ENCODE measurements around the gene DYSF.
"Not testable (repeated sequence)": the region's sequence is repeated elsewhere in the genome, so short reads cannot be mapped to it uniquely, and the experiment has no call there.

The DYSF gene

DNA sequence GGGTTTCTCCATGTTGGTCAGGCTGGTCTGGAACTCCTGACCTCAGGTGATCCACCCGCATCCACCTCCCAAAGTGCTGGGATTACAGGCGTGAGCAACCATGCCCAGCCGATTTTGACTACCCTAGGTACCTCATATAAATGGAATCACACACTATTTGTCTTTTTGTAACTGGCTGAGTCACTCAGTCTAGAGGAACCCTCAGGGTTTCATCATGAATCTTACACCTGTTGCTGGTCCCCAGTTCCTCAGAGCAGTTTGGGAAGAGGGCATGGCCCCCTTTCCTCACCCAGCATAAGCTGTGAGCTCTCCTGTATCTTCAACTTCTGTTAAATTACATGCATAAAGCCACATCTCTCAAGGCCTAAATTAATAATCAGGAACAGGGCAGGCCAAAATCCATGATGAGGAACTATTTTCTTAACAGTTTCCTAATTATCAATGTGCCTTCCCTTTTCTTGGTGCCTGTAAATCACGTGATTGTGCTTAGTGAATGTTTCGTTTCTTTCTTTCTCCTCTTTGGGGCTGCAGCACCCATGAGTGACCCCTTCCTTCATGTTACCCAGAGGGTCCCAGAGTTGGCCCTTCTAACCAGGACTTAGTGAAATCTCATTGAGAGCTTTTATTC is 20.9 kb downstream of the DYSF start:
- Mint-ChIP-seq H3K27me3 (peaks cover 16% of the 10 kb centered on the region), H3K4me3 (no peak overlapping the region), H3K36me3 (ENCODE audit: low read depth) (no peaks in the 10 kb centered on the region), H3K9me3 (no peaks in the 10 kb centered on the region), H3K4me1 (ENCODE audit: low read depth) (no peaks in the 10 kb centered on the region), H3K27ac (no peak overlapping the region)

DNA sequence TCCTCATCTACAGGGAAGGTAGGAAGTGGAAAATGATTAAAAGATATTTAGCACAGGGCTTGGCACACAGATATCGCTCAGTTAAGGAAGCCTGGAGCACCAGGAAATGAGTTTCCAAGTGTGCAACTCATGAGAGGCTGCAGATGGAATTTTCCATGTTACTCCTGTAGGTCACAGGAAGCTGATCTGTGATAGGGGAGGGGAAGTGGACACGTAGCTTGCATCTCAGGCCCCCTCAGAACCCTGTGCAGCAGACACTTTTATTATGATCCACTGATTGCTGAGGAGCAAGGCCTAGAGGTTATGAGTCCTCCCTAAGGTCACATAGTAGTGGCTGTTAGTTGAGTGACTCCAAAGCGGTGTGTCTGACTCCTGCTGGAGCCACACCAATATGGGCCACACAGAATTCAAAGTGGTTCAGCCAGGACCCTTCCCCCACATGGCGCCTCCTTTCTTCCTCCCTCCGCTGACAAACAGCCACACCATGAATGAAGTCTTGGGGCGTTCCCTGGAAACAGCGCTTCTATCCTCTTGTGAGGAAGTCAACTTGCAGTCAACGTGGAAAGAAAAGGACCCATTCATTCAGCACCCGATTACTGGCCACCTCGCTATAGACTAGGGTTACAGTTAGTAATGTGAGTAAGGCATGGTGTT is 21.5 kb downstream of the DYSF start:
- peaks cover 12% of the 10 kb centered on the region for H3K27me3 Mint-ChIP-seq
- no peaks in the 10 kb centered on the region for H3K9me3 Mint-ChIP-seq
- H3K4me3 Mint-ChIP-seq = no peak overlapping the region
- no peak overlapping the region for H3K27ac Mint-ChIP-seq
- no peaks in the 10 kb centered on the region for H3K36me3 Mint-ChIP-seq (ENCODE audit: low read depth)
- H3K4me1 Mint-ChIP-seq (ENCODE audit: low read depth) = no peaks in the 10 kb centered on the region

DNA sequence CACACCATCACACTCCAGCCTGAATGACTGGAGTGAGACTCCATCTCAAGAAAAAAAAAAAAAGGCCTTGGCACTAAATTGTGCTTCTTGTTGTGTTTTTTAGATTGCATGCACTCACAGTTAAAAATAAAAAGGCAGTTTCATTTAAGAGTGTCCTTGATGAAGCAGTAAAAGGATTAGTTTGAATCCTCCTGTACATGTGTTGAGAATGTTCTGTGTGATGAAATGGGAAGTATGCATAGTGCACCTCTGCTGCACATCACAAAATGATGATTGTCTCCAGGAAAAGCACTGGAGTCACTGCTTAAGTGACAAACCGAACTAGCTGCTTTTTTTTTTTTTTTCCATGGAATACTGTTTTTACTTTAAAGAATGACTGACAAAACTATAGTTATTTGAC is 23.1 kb downstream of the DYSF start:
- peaks cover 6% of the 10 kb centered on the region for H3K27me3 Mint-ChIP-seq
- no peaks in the 10 kb centered on the region for H3K36me3 Mint-ChIP-seq (ENCODE audit: low read depth)
- no peaks in the 10 kb centered on the region for H3K4me1 Mint-ChIP-seq (ENCODE audit: low read depth)
- H3K4me3 Mint-ChIP-seq = no peak overlapping the region
- H3K27ac Mint-ChIP-seq = no peak overlapping the region
- H3K9me3 Mint-ChIP-seq = no peaks in the 10 kb centered on the region

DNA sequence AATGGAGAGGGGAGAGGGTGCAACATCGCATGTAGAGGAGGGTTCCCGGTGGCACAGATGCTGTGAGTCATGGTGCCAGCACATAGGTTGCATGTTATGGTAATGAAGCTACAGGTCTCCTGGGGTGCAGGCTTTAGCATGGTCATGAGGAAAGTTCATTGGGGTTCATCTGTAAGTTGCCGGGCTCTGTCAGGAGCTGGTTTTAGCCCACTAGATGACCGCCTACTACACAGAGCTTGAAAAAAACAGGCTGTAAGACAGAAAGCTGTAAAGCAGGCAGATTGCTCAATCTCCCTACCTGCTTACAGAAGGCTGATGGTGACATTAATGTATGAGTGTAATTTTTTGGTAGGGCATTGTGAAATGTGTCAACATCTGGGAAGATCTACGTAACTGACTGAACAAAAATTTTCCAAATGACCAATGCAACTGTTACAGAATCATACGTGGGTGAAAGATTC is 23.9 kb downstream of the DYSF start:
- no peak overlapping the region for H3K4me3 Mint-ChIP-seq
- no peaks in the 10 kb centered on the region for H3K36me3 Mint-ChIP-seq (ENCODE audit: low read depth)
- no peak overlapping the region for H3K27ac Mint-ChIP-seq
- no peaks in the 10 kb centered on the region for H3K4me1 Mint-ChIP-seq (ENCODE audit: low read depth)
- H3K9me3 Mint-ChIP-seq = no peaks in the 10 kb centered on the region
- H3K27me3 Mint-ChIP-seq = peaks cover 6% of the 10 kb centered on the region

DNA sequence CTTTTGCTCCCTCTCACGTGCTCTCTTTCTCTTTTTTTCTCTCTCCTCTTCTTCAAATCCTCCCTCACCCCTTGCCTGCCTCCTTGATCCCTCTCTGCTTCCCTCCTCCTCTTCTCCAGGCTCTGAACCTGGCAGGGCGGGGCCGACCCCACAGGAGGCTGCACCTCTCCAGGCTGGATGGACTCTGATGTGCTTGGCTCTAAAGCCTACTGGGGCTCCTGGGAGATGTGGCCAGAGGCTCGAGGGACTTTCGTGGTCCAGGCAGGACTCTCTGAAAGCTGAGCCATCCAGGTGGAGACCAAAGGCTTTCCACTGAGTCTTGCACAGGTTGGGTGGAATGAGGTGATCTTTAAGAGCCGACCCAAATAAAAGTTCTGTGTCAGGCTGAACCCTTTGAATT is 25.4 kb downstream of the DYSF start:
- H3K4me3 Mint-ChIP-seq = no peak overlapping the region

GRCh38 chr2:71479261-71479660 is 25.9 kb downstream of the DYSF start:
- H3K36me3 Mint-ChIP-seq (ENCODE audit: low read depth) = no peaks in the 10 kb centered on the region
- peaks cover 4% of the 10 kb centered on the region for H3K27me3 Mint-ChIP-seq
- H3K27ac Mint-ChIP-seq = no peak overlapping the region
- no peak overlapping the region for H3K4me3 Mint-ChIP-seq
- H3K9me3 Mint-ChIP-seq = no peaks in the 10 kb centered on the region
- no peaks in the 10 kb centered on the region for H3K4me1 Mint-ChIP-seq (ENCODE audit: low read depth)

More for the DNA sequence above, 25.4 kb downstream of the DYSF start:
- Mint-ChIP-seq H3K27ac (no peak overlapping the region), H3K9me3 (no peaks in the 10 kb centered on the region), H3K36me3 (ENCODE audit: low read depth) (no peaks in the 10 kb centered on the region), H3K4me1 (ENCODE audit: low read depth) (no peaks in the 10 kb centered on the region), H3K27me3 (peaks cover 4% of the 10 kb centered on the region)

GRCh38 chr2:71481111-71481510 is 27.8 kb downstream of the DYSF start:
- no peaks in the 10 kb centered on the region for H3K4me1 Mint-ChIP-seq (ENCODE audit: low read depth)
- no peaks in the 10 kb centered on the region for H3K27me3 Mint-ChIP-seq
- H3K27ac Mint-ChIP-seq = no peak overlapping the region
- H3K9me3 Mint-ChIP-seq = no peaks in the 10 kb centered on the region
- no peaks in the 10 kb centered on the region for H3K36me3 Mint-ChIP-seq (ENCODE audit: low read depth)
- H3K4me3 Mint-ChIP-seq = no peak overlapping the region

GRCh38 chr2:71482055-71482454 is 28.7 kb downstream of the DYSF start:
- no peaks in the 10 kb centered on the region for H3K4me1 Mint-ChIP-seq (ENCODE audit: low read depth)
- no peak overlapping the region for H3K27ac Mint-ChIP-seq
- no peaks in the 10 kb centered on the region for H3K27me3 Mint-ChIP-seq
- H3K36me3 Mint-ChIP-seq (ENCODE audit: low read depth) = no peaks in the 10 kb centered on the region
- H3K9me3 Mint-ChIP-seq = no peaks in the 10 kb centered on the region
- H3K4me3 Mint-ChIP-seq = no peak overlapping the region

- H3K27me3 Mint-ChIP-seq = no peaks in the 10 kb centered on the region
- no peaks in the 10 kb centered on the region for H3K4me1 Mint-ChIP-seq (ENCODE audit: low read depth)
- no peaks in the 10 kb centered on the region for H3K9me3 Mint-ChIP-seq
- no peak overlapping the region for H3K27ac Mint-ChIP-seq
- H3K4me3 Mint-ChIP-seq = no peak overlapping the region
- H3K36me3 Mint-ChIP-seq (ENCODE audit: low read depth) = no peaks in the 10 kb centered on the region
Measured at GRCh38 chr2:71483246-71483645, 29.9 kb downstream of the DYSF start.

GRCh38 chr2:71484354-71484753 is 31.0 kb downstream of the DYSF start:
- Mint-ChIP-seq H3K36me3 (ENCODE audit: low read depth) (no peaks in the 10 kb centered on the region), H3K27ac (no peak overlapping the region), H3K4me1 (ENCODE audit: low read depth) (no peaks in the 10 kb centered on the region), H3K4me3 (no peak overlapping the region), H3K27me3 (no peaks in the 10 kb centered on the region), H3K9me3 (no peaks in the 10 kb centered on the region)

- Mint-ChIP-seq H3K4me3 (no peak overlapping the region), H3K36me3 (ENCODE audit: low read depth) (no peaks in the 10 kb centered on the region), H3K4me1 (ENCODE audit: low read depth) (no peaks in the 10 kb centered on the region), H3K27me3 (no peaks in the 10 kb centered on the region), H3K9me3 (no peaks in the 10 kb centered on the region), H3K27ac (no peak overlapping the region)
Measured at GRCh38 chr2:71486881-71487640, 33.7 kb downstream of the DYSF start.

- H3K36me3 Mint-ChIP-seq (ENCODE audit: low read depth); H3K27ac Mint-ChIP-seq; H3K4me3 Mint-ChIP-seq; H3K4me1 Mint-ChIP-seq (ENCODE audit: low read depth); H3K9me3 Mint-ChIP-seq; H3K27me3 Mint-ChIP-seq: not testable (repeated sequence)
Measured at GRCh38 chr2:71491551-71491950, 38.2 kb downstream of the DYSF start.

DNA sequence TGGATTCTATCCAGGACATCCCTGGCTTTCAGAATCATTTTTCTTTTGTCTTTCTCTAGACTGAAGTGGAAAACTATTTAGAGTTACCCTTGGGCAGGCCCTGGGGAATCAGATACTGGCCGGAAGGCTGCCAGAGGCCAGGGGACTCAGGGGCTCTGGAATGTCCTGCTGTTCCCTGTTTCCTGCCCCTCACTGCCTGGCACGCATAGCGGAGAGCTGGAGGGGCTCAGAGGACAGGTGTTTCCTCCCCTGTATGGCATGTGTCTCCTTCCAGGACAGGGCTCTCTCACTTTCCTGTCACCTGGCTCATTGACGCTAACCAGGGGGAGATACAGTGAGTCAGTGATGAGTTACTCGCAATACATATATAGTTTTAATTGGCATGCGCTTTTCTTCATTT is 38.8 kb downstream of the DYSF start:
- Mint-ChIP-seq H3K9me3 (no peaks in the 10 kb centered on the region), H3K27me3 (peaks cover 8% of the 10 kb centered on the region), H3K27ac (no peak overlapping the region), H3K36me3 (ENCODE audit: low read depth) (no peaks in the 10 kb centered on the region), H3K4me3 (no peak overlapping the region), H3K4me1 (ENCODE audit: low read depth) (no peaks in the 10 kb centered on the region)

DNA sequence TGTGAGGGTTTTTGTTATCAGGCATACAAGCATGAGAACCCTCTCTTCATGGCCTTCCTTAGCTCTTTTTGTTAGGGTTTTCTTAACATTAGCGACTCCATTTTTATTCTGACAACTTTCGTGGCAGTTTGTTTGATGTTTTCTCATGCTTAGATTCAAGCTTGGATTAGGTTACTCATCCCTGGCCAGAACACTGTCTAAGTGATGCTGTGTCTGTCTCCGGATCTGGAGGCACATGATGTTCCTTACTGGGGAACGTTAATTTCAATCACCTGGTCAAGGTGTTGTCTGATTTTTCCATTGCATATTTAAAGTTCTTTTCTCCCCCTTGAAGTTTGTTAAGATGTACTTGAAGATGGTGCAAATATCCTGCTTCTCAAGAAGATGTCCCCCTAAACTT is 40.7 kb downstream of the DYSF start:
- Mint-ChIP-seq H3K4me3 (no peak overlapping the region), H3K27me3 (peaks cover 12% of the 10 kb centered on the region), H3K36me3 (ENCODE audit: low read depth) (no peaks in the 10 kb centered on the region), H3K27ac (no peak overlapping the region), H3K9me3 (no peaks in the 10 kb centered on the region), H3K4me1 (ENCODE audit: low read depth) (no peaks in the 10 kb centered on the region)

DNA sequence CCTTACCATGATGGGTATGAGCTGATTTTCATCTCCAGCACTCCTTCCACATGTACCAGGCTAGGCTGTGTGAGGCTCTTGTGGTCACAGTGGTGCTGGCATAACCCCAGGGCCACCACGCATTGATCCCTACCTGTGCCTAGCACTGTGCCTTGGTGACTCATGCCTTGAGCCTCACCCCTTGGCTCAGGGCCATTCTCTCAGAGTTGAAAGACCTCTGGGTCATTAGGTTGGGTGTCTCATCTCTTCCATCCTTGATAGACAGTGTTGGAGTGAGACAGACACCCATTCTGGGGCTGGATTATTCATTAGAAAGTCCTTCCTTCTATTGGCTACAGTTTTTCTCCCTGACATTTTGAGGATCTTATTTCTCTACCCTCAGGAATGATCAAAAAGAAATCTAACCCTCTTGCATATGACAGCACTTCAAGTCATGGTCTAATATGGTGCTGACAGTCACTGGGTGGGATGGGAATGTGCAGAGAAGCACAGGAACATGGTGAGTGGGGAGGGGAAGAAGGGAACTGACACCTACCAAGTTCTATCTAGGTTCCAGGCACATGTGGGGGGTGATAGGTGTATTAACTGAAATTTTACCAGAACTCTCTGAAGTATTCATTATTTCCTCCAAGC is 41.3 kb downstream of the DYSF start:
- no peak overlapping the region for H3K4me3 Mint-ChIP-seq

More for the DNA sequence above, 41.3 kb downstream of the DYSF start:
- Mint-ChIP-seq H3K27me3 (peaks cover 12% of the 10 kb centered on the region), H3K4me1 (ENCODE audit: low read depth) (no peaks in the 10 kb centered on the region), H3K9me3 (no peaks in the 10 kb centered on the region), H3K36me3 (ENCODE audit: low read depth) (no peaks in the 10 kb centered on the region), H3K27ac (no peak overlapping the region)
